Stimulated activated CD4-positive, alpha-beta T cell treated with anti-CD3 and anti-CD28 coated beads, Interleukin-12 subunit alpha, Interleukin-12 subunit beta, amount 100 ng/mL, for 24 hours (primary cell): ENCODE measurements around the gene CA5A.
"Not testable (repeated sequence)": the region's sequence is repeated elsewhere in the genome, so short reads cannot be mapped to it uniquely, and the experiment has no call there.

Experiments
- DNase-seq, 2 experiments: peaks; one replicate each; pipeline ENCODE4 v3.0.0-alpha.2; 2020; ENCODE audit warnings: low read depth in 2 of 2

CA5A gene

GRCh38 chr16:87896176-87896890, 40.0 kb downstream of the CA5A start:
- not testable (repeated sequence) for DNase-seq

- DNase-seq, result peak; percentile 68 to 79
Observed at GRCh38 chr16:87895641-87896141, 40.6 kb downstream of the CA5A start.

GRCh38 chr16:87894005-87894404, 42.3 kb downstream of the CA5A start:
- not testable (repeated sequence) for DNase-seq

- DNase-seq, result no peak
Observed at GRCh38 chr16:87891764-87892163, 44.6 kb downstream of the CA5A start.

- not testable (repeated sequence) for DNase-seq
Observed at GRCh38 chr16:87889762-87890161, 46.6 kb downstream of the CA5A start.

GRCh38 chr16:87888346-87888745, 48.0 kb downstream of the CA5A start:
- DNase-seq, result not testable (repeated sequence)

GRCh38 chr16:87887931-87888330, 48.4 kb downstream of the CA5A start:
- not testable (repeated sequence) for DNase-seq

GRCh38 chr16:87885371-87885967, 50.9 kb downstream of the CA5A start:
- not testable (repeated sequence) for DNase-seq

- no peak for DNase-seq
Observed at GRCh38 chr16:87882436-87883019, 53.8 kb downstream of the CA5A start.

- DNase-seq, result no peak
Observed at GRCh38 chr16:87881324-87882200, 54.8 kb downstream of the CA5A start.

GRCh38 chr16:87880117-87880696, 56.1 kb downstream of the CA5A start:
- no peak for DNase-seq

GRCh38 chr16:87879411-87880013, 56.8 kb downstream of the CA5A start:
- not testable (repeated sequence) for DNase-seq

- no peak for DNase-seq
Observed at GRCh38 chr16:87878704-87879103, 57.6 kb downstream of the CA5A start.

- DNase-seq, result no peak
Observed at GRCh38 chr16:87877942-87878507, 58.3 kb downstream of the CA5A start.

GRCh38 chr16:87874639-87875427, 61.5 kb downstream of the CA5A start:
- DNase-seq, result peak; percentile 71 to 76

- DNase-seq, result not testable (repeated sequence)
Observed at GRCh38 chr16:87870418-87871291, 65.7 kb downstream of the CA5A start.

GRCh38 chr16:87869879-87870417, 66.4 kb downstream of the CA5A start:
- DNase-seq, result not testable (repeated sequence)

GRCh38 chr16:87869061-87869878, 67.1 kb downstream of the CA5A start, which contains the start of gene SLC7A5:
SLC7A5 (minus strand) TSS chr16:87869507; CDS start chr16:87869422, 85 bp downstream.
- DNase-seq, result peak; percentile 80 to 87
